HG03025 (cell line): Measurements from ENCODE around the gene RACK1.

ENCODE experiments used
- ATAC-seq: cut with Tn5 transposase; IDR thresholded peaks from one replicate; pipeline ENCODE4 v1.9.1; 2021; ENCODE audit warnings: mild to moderate bottlenecking, moderate library complexity; ENCODE audit not compliant: unreplicated experiment, low FRiP score

Gene RACK1

DNA sequence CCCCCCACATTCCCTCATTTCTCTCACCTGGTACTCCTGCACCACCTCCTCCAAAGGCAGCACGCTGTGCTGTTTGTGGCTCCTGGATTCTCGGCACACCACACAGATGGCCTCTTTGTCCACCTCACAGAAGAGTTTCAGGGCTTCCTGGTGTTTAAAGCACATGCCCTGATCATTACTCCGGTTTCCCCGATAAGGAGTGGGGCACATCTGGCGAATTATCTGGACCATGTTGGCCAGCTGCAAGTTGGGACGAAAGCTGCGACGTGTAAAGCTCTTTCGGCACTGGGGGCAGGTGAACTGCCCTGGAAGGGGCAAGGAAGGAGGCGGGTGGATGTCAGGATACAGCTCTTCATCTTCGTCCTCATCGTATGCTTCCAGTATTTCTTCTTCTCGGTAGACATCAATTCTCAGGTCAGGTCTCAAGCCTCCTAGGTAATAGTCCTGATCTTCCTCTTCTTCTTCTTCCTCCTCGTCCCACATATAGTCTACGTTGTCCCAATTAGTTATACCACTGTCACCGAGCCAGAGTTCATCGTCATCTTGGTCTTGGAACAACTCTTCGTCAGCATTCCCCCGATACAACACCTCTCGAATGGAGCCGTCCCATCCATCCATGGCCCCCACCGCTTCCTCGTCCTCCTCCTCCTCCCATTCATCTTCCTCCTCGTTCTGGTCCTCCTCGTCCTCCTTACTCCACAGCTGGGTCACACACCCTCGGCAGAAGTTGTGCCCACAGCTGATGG lies 16.4 kb upstream of the RACK1 start:
- ATAC-seq: no peak

DNA sequence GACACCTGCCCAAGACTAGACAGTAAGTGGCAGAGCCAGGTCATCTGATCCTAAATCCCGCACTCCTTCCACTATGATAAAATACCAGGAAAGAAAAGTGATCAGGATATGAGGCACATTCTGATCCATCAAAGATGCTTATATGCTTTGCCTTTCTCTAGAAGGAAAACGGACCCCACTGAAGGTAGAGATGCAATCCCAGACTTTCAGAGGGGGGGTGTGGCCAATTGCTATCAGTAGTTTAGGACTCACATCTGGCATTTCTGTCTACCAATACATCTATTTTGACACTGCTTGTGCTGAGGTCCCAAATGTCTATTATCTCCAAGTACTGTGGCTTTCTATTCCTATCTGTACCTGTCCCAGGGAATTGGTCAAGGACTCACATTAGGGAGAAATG lies 15.6 kb upstream of the RACK1 start:
- ATAC-seq: no peak

DNA sequence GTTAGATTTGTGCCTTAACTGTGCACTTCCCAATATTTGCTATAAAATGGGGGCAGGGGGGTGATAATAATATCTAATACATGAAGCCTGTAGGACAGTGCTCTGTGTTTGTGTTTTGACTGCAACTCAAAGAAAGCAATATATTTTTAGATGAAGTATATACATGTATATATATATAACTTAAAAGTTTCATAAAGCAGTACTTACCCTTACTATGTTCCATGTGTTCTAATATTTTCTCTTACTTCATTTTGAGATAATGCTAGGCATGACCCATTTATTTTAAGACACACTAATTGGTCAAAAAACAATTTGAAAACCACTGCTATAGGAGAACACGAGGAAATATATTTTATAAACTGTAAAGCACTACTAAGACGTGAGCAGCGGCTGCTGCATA lies 14.9 kb upstream of the RACK1 start:
- no peak for ATAC-seq

DNA sequence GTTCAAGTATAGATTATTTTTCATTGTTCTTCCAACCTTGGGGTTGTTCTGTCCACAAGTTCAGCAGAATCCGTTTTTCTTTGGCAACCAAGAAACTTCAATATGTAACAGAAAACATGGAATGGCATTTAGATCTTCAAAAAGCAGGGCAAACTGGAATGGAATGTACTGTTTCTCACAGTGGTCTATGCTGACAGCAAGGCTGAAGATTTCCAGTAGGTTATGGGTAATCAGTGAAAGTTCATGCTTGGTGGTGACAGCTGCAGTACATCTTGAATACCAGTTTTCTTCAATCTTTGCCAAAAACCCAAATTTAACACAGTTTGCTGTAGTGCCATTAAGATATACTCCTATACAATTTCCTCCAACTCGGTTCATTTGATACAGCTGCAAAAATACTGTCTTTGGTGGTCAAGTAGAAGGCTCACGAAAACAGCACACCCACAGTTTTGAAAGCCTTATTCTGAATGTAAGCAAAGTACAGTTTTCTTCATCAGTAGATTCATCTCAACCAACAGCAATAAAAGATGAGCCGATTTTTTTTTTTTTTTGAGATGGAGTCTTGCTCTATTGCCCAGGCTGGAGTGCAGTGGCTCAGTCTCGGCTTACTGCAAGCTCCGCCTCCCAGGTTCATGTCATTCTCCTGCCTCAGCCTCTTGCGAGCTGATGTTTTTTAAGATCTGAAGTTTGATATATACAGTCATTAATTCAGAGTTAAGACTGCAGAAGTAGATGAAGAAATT lies 12.3 kb upstream of the RACK1 start:
- ATAC-seq: no peak

DNA sequence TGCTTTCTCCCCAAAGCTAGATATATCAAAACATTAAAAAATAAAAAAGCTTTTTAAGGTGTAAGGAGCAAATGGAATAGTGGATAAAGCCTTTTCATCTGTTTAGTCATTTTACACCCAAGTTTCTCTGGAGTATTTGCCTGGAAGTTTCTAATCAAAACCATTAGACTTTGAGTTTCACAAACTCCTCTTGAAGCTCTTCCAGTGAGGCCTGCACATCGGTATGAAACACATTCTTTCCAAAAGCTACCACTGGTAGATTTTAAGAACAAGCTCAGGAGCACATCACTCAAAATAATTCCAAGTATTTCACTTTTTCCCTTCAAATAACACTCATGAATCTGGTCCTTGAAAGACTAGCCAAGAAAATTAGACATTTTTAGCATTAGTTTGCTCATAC lies 11.6 kb upstream of the RACK1 start:
- ATAC-seq: no peak

DNA sequence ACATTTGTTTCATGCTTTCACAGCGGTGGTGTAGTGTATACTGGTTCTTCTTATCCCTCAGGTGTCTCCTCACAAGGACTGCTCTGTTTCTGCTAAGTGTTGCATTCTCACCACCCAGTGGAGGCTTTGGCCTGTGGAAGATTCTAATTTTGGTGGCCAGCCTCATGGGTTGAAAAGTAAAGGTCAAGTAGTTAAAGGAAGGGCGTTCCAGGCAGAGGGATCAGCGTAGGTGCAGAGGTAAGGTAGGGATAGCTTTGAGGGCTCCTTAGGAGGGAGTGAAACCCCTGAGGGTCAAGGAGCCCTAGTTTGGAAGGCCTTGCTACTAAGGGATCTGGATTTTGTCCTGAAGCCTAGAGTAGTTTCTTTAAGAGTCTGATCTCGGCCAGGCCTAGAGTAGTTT lies 4.6 kb upstream of the RACK1 start:
- ATAC-seq: no peak

DNA sequence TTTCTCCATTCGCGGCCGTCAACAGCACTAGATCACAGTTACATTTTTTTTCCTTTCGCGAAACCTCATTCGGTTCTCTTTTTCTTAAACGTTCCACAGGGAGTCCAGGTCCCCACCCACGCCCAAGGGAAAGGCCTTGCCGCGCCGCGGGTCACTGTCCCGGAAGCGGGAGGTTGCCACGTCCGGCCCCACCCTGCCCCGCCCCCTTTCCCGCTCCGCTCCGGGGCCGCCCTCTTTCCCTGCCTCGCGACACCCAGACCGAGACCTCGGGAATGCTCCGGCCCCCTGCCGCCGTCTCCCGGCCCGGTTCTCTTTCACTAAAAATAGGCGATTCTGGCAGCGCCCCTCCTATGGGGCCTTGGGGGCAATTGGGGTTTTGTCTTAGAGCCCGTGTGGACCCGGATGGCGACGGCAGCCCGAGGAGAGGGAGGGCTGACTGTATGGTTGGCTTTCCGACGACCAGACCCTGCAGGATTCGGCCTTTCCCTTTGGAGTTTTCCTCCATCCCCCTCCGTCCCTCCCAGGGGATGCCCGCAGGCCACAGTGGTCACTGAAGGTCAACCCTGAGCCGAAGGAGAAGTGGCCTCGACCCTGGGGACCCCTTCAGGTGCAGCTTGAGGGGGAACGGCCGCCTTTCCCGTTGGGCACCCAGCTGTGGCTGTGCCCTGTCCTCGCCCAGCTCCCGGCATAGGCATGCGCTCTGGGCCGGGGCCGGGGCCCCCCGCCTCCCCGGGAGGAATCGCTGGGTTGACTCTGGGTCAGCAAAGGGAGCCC lies 2.8 kb upstream of the RACK1 start:
- peak; percentile 46 for ATAC-seq

DNA sequence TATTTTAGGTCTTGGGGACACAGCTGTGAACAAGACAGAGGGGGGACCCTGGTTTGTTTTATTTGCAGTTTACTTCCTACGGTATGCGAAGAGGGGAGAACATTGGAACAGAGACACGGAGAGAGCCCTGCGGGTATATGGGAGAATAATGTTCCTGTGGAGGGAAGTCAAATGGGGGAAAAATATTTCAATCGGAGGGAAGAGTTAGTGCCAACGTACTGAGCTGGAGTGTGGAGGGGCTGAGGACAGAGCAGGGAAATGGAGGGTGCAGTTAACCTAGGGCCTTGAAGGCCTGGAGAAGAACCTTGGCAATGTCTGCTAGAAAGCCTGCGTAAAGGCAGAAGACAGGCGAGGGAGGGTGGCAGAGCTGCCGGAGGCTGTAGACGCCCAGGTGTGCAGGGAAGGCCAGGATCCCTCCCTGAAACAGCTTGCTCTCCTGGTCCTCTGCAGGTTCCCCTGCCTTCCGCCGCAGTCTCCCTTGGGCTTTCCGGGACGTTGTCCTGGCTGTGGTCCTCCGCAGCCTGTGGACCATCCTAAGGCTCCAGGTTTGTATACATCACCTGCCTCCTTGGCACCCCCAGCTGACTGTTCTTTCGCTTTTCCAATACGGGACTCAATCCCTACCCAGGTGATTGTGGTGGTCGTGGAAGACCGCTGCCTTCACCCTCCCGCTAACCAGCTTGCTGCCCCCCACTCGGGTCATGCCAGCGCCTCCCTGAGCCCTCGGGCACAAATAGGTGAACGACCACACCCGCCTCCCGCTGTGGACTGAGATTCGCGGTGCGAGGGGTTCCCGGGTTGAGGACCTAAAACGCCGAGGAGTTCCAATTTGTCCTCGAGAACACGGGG lies 1.9 kb upstream of the RACK1 start:
- ATAC-seq: no peak

DNA sequence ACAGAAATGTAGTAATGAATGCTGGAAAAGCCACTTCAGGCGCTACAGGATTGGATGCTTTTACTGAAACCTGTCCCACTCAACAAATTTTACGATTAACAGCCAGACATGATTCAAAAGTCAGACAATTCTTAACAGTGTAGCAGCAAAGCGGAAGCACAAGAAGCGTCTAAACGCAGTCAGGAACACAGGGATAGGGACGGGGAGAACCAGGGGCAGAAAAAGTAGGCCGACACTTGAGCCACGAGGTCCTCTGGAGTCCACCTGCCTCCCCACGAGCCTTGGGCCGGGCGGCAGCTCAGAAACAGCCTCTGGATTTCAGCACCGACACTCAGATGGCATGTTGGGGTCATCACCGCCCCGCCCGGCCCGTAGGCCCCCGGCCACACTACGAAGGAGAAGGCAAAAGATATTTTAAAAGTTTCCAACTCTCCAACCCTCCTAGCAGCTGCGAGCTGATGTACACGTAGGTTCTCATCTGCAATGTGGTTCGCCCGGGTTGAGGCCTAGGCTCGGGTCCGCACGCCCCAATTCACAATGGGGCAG lies 615 bp downstream of the RACK1 start:
- ATAC-seq: no peak

DNA sequence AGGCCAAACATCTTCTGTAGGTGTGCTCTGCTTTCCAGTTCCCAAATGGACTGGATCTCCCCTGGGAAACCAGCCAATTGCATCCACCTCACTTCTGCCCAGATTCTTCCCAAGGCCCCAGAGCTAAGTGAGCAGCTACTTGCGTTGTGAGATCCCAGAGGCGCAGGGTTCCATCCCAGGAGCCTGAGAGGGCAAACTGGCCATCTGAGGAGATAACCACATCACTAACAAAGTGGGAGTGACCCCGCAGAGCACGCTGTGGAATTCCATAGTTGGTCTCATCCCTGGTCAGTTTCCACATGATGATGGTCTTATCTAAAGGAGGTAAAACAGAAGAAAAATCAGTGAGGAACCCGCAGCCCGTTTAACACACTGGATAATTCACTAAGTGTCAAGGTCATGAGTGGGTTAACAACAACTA lies 1.7 kb downstream of the RACK1 start:
- no peak for ATAC-seq

DNA sequence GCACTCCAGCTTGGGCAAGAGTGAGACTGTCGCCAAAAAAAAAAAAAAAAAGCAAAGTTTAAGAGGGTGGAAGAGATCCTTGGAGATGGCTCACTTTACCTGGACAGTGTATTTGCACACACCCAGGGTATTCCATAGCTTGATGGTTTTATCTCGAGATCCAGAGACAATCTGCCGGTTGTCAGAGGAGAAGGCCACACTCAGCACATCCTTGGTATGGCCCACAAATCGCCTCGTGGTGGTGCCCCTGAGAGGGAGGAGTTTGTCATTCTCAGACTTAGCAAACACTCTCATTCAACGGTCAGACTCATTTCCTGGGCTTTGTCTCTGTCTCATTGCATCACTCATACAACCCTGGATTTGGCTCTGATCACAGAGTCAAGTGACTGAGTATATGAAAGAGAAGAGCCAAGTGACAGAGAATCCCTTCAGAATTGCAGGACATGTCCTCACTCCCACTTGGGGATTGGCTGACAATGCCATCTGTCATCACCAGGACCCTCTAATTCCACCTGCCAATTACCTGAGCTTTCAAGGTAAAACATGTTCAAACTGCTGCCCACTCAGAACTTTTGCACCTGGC lies 2.2 kb downstream of the RACK1 start:
- no peak for ATAC-seq

DNA sequence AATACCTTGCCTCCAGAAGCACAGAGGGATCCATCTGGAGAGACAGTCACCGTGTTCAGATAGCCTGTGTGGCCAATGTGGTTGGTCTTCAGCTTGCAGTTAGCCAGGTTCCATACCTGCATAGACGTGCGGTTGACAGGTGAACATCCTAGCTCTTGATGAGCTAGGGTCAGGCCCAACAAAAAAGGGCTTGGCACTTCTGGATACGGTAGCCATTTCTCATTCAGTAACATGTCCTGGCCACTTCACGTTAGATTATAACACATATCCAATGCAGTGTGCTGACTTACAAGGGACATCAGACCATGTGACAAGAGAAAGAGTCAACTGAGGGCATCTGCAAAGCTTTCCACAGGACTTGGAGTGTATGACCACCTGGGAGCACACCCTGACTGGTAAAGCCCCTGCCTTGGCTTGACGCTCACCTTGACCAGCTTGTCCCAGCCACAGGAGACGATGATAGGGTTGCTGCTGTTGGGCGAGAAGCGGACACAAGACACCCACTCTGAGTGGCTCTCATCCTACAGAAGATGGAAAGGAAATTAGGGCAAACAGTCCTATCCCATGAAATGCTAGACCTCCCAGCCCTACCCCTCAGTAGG lies 4.5 kb downstream of the RACK1 start:
- ATAC-seq: no peak

DNA sequence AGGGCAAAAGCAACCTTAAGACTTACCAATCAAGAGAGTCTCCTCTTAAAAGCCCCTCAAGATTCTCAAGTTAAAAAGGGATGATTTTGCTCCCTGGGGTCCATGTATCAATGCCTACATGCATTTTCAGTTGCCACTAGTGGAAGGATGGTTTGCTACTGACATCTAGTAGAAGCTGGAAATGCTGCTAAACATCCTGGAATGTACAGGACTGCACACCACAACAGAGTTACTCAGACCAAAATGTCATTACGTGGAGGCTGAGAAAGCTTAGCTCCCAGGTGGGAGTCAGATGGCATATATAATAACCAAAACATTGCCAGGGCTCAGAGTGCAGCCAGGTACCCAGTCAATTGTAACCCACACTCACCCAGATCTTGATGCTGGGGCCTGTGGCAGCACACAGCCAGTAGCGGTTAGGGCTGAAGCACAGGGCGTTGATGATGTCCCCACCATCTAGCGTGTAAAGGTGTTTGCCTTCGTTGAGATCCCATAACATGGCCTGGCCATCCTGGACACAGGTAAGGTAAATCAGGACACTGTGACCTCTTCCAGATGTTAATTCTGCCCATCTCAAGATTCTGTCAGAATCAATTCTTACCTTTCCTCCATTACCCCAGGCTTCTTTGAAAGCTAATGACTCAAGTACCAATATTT lies 5.8 kb downstream of the RACK1 start:
- ATAC-seq: no peak

DNA sequence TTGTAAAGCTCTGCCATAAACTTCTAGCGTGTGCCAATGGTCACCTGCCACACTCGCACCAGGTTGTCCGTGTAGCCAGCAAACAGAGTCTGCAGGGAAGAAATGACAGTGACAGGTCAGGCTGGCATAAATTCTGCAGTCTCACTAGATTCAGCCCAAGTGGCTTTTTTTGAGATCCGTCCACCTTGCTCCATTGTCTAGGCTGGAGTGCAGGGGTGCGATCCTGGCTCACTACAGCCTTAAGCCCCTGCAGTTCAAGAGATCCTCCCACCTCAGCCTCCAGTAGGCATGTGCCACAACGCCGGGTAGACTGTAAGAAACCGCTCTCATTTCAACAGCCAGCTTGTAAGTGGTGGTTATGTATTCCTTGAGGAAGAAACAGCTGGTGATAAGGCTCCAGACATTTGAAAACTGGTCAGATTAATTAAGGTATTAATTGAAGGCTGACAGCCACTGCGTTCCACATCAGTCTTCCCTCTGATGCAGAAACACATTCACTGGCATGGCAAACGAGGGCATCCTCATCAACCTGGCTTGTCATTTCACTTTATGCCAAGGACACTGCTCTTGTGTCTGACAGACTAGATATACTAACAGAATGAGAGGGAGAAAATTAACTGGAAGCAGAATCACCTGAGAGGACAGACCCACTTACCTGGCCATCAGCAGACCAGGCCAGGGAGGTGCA lies 6.6 kb downstream of the RACK1 start:
- ATAC-seq: no peak

DNA sequence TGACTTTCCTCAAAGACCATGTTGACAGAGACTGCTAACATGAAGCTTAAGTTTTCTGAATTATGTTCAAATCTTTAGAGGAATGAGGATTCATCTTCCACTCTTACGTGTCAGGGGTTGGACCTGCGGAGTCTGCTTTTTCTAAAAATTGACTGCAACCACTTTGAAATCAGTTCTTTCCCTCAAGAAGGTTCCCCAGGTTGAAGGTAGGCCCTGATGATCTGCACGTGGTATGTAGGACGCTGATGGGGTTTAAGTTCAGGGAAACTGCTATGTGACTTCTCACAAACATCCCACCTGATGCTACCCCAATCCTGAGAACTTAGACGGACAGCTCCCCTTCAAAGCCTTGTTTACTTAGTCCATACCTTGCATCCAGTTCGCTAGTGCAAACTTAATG lies 7.2 kb downstream of the RACK1 start:
- no peak for ATAC-seq

DNA sequence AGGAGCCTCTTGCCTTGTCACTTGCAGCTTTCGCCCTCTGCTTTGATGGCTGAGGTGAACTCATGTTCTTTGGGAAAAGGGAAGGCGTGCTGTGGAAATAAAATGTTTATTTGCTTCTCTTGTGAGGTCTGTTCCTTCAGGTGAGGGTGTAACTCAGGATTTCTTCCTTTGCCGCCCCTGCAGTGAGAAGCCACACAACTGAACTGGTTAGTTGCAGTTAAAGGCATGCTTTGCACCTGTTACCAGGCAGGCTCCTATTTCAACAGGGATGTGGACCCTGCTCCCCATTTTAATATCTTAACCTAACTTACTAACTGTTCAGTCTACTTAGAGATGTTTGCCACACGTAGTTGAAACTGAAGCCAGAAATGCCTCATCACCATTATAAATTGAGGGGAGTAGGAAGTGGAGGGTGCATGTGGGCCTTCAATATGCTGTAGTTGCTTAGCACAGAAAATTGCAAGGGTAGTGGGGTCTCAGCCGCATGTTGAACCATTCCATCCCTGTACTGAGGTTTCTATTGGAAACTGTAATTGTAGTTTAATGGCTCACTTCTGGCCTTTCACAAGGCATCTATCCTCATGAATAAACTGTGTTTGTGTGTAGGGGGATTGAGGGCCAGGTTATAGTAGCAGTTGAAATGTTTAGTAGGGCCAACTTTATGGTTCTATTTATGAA lies 7.9 kb downstream of the RACK1 start:
- ATAC-seq: no peak

DNA sequence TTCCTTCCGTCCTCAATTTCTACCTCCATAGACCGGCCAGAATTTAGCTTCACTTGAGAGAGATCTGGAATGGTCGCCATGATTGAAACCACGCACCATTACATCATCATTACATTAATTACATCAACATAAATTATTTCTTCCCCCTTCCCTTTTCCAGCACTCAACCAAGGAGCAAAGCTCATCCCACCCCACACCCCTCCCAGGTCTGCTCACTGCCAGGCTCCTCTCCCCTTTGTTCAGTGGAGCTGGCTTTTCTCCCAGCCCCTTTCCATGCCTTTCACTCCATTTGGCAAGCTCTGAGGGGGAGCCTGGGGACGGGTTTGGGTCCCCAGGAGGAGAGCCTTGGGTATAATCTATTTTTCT lies 8.4 kb downstream of the RACK1 start:
- ATAC-seq: no peak
